ENCODE measurements around the gene MT1M. TPM values are rescaled to one million over a fixed set of nuclear protein-coding genes. Genes with fewer than 3 reads are reported as not detected.

The MT1M gene
- total and polyA plus RNA-seq, 4 donors: 4.0 to 10.5 (median 5.4) TPM

- H3K9me3 ChIP-seq (ENCODE audit: control insufficient read depth, insufficient read depth, low read length): no peaks in the 10 kb centered on the region
- no peak overlapping the region for H3K27ac ChIP-seq (ENCODE audit: low read depth, low read length)
- WGBS (ENCODE audit: insufficient coverage): 100% methylated on average over 2 of the region's 5 CpGs
- peaks cover 25% of the 10 kb centered on the region for H3K4me1 ChIP-seq (ENCODE audit: control insufficient read depth, insufficient read depth, low read length)
- H3K36me3 ChIP-seq (ENCODE audit: control insufficient read depth, insufficient read depth, low read length): no peaks in the 10 kb centered on the region
- no peak for DNase-seq (ENCODE audit: low read depth in 4 of 6, low spot score in 6 of 6)
- H3K4me3 ChIP-seq (ENCODE audit: low read depth, low read length): no peak overlapping the region
- H3K27me3 ChIP-seq (ENCODE audit: control insufficient read depth, insufficient read depth, low read length): no peaks in the 10 kb centered on the region
Observed at GRCh38 chr16:56594292-56594619, 38.2 kb upstream of the MT1M start.

GRCh38 chr16:56600398-56600999 is 32.0 kb upstream of the MT1M start:
- Histone ChIP-seq H3K27ac (ENCODE audit: low read depth, low read length) (no peak overlapping the region), H3K9me3 (ENCODE audit: control insufficient read depth, insufficient read depth, low read length) (no peaks in the 10 kb centered on the region), H3K4me3 (ENCODE audit: low read depth, low read length) (no peak overlapping the region), H3K27me3 (ENCODE audit: control insufficient read depth, insufficient read depth, low read length) (no peaks in the 10 kb centered on the region), H3K36me3 (ENCODE audit: control insufficient read depth, insufficient read depth, low read length) (no peaks in the 10 kb centered on the region), H3K4me1 (ENCODE audit: control insufficient read depth, insufficient read depth, low read length) (peaks cover 11% of the 10 kb centered on the region)
- peak in 2 of 6 donors; percentile 61 to 70 for DNase-seq (ENCODE audit: low read depth in 4 of 6, low spot score in 6 of 6)
- 46% methylated on average over 8 of the region's 8 CpGs for WGBS (ENCODE audit: insufficient coverage)

- H3K27ac ChIP-seq (ENCODE audit: low read depth, low read length): no peak overlapping the region
- peak in 1 of 6 donors; percentile 27 for DNase-seq (ENCODE audit: low read depth in 4 of 6, low spot score in 6 of 6)
- H3K9me3 ChIP-seq (ENCODE audit: control insufficient read depth, insufficient read depth, low read length): no peaks in the 10 kb centered on the region
Observed at GRCh38 chr16:56601325-56601724, 31.1 kb upstream of the MT1M start.

GRCh38 chr16:56603589-56603988 is 28.9 kb upstream of the MT1M start:
- 65% methylated on average over 3 of the region's 4 CpGs for WGBS (ENCODE audit: insufficient coverage)
- Histone ChIP-seq H3K27me3 (ENCODE audit: control insufficient read depth, insufficient read depth, low read length) (no peaks in the 10 kb centered on the region), H3K4me1 (ENCODE audit: control insufficient read depth, insufficient read depth, low read length) (peaks cover 33% of the 10 kb centered on the region), H3K9me3 (ENCODE audit: control insufficient read depth, insufficient read depth, low read length) (no peaks in the 10 kb centered on the region), H3K36me3 (ENCODE audit: control insufficient read depth, insufficient read depth, low read length) (no peaks in the 10 kb centered on the region), H3K4me3 (ENCODE audit: low read depth, low read length) (no peak overlapping the region), H3K27ac (ENCODE audit: low read depth, low read length) (no peak overlapping the region)
- DNase-seq (ENCODE audit: low read depth in 4 of 6, low spot score in 6 of 6): peak in 2 of 6 donors; percentile 61 to 66

More at GRCh38 chr16:56601325-56601724, 31.1 kb upstream of the MT1M start:
- 39% methylated on average over 7 of the region's 9 CpGs for WGBS (ENCODE audit: insufficient coverage)
- Histone ChIP-seq H3K4me1 (ENCODE audit: control insufficient read depth, insufficient read depth, low read length) (peaks cover 15% of the 10 kb centered on the region), H3K36me3 (ENCODE audit: control insufficient read depth, insufficient read depth, low read length) (no peaks in the 10 kb centered on the region), H3K4me3 (ENCODE audit: low read depth, low read length) (no peak overlapping the region), H3K27me3 (ENCODE audit: control insufficient read depth, insufficient read depth, low read length) (no peaks in the 10 kb centered on the region)

GRCh38 chr16:56604966-56605365 is 27.5 kb upstream of the MT1M start:
- no peak overlapping the region for H3K4me3 ChIP-seq (ENCODE audit: low read depth, low read length)
- no peak overlapping the region for H3K27ac ChIP-seq (ENCODE audit: low read depth, low read length)
- 100% methylated on average over 2 of the region's 4 CpGs for WGBS (ENCODE audit: insufficient coverage)
- no peaks in the 10 kb centered on the region for H3K36me3 ChIP-seq (ENCODE audit: control insufficient read depth, insufficient read depth, low read length)
- no peaks in the 10 kb centered on the region for H3K9me3 ChIP-seq (ENCODE audit: control insufficient read depth, insufficient read depth, low read length)
- peaks cover 11% of the 10 kb centered on the region for H3K27me3 ChIP-seq (ENCODE audit: control insufficient read depth, insufficient read depth, low read length)
- peaks cover 43% of the 10 kb centered on the region for H3K4me1 ChIP-seq (ENCODE audit: control insufficient read depth, insufficient read depth, low read length)
- DNase-seq (ENCODE audit: low read depth in 4 of 6, low spot score in 6 of 6): no peak

GRCh38 chr16:56605475-56605874 is 27.0 kb upstream of the MT1M start:
- Histone ChIP-seq H3K36me3 (ENCODE audit: control insufficient read depth, insufficient read depth, low read length) (no peaks in the 10 kb centered on the region), H3K27me3 (ENCODE audit: control insufficient read depth, insufficient read depth, low read length) (peaks cover 15% of the 10 kb centered on the region), H3K4me3 (ENCODE audit: low read depth, low read length) (no peak overlapping the region), H3K4me1 (ENCODE audit: control insufficient read depth, insufficient read depth, low read length) (peaks cover 47% of the 10 kb centered on the region), H3K9me3 (ENCODE audit: control insufficient read depth, insufficient read depth, low read length) (no peaks in the 10 kb centered on the region), H3K27ac (ENCODE audit: low read depth, low read length) (no peak overlapping the region)
- no CpG with 5 or more reads among the region's 1 CpG for WGBS (ENCODE audit: insufficient coverage)
- no peak for DNase-seq (ENCODE audit: low read depth in 4 of 6, low spot score in 6 of 6)

GRCh38 chr16:56606071-56606475 is 26.4 kb upstream of the MT1M start:
- Histone ChIP-seq H3K4me1 (ENCODE audit: control insufficient read depth, insufficient read depth, low read length) (peaks cover 43% of the 10 kb centered on the region), H3K27me3 (ENCODE audit: control insufficient read depth, insufficient read depth, low read length) (peaks cover 21% of the 10 kb centered on the region), H3K27ac (ENCODE audit: low read depth, low read length) (peak overlapping the region; percentile 87), H3K36me3 (ENCODE audit: control insufficient read depth, insufficient read depth, low read length) (no peaks in the 10 kb centered on the region), H3K9me3 (ENCODE audit: control insufficient read depth, insufficient read depth, low read length) (no peaks in the 10 kb centered on the region), H3K4me3 (ENCODE audit: low read depth, low read length) (no peak overlapping the region)
- WGBS (ENCODE audit: insufficient coverage): 82% methylated on average over 2 of the region's 3 CpGs
- no peak for DNase-seq (ENCODE audit: low read depth in 4 of 6, low spot score in 6 of 6)

GRCh38 chr16:56606476-56607108 is 25.9 kb upstream of the MT1M start:
- Histone ChIP-seq H3K27me3 (ENCODE audit: control insufficient read depth, insufficient read depth, low read length) (peaks cover 24% of the 10 kb centered on the region), H3K36me3 (ENCODE audit: control insufficient read depth, insufficient read depth, low read length) (no peaks in the 10 kb centered on the region), H3K4me3 (ENCODE audit: low read depth, low read length) (no peak overlapping the region), H3K9me3 (ENCODE audit: control insufficient read depth, insufficient read depth, low read length) (no peaks in the 10 kb centered on the region), H3K27ac (ENCODE audit: low read depth, low read length) (peak overlapping the region; percentile 87), H3K4me1 (ENCODE audit: control insufficient read depth, insufficient read depth, low read length) (peaks cover 42% of the 10 kb centered on the region)
- peak in 2 of 6 donors; percentile 30 to 77 for DNase-seq (ENCODE audit: low read depth in 4 of 6, low spot score in 6 of 6)
- WGBS (ENCODE audit: insufficient coverage): 65% methylated on average over 2 of the region's 8 CpGs

- H3K27me3 ChIP-seq (ENCODE audit: control insufficient read depth, insufficient read depth, low read length): peaks cover 26% of the 10 kb centered on the region
- peak overlapping the region; percentile 87 for H3K27ac ChIP-seq (ENCODE audit: low read depth, low read length)
- H3K36me3 ChIP-seq (ENCODE audit: control insufficient read depth, insufficient read depth, low read length): no peaks in the 10 kb centered on the region
- WGBS (ENCODE audit: insufficient coverage): 80% methylated on average over 13 of the region's 14 CpGs
- H3K9me3 ChIP-seq (ENCODE audit: control insufficient read depth, insufficient read depth, low read length): no peaks in the 10 kb centered on the region
- H3K4me3 ChIP-seq (ENCODE audit: low read depth, low read length): no peak overlapping the region
- H3K4me1 ChIP-seq (ENCODE audit: control insufficient read depth, insufficient read depth, low read length): peaks cover 42% of the 10 kb centered on the region
- peak in 1 of 6 donors; percentile 48 for DNase-seq (ENCODE audit: low read depth in 4 of 6, low spot score in 6 of 6)
Observed at GRCh38 chr16:56607109-56607618, 25.3 kb upstream of the MT1M start.

- Histone ChIP-seq H3K4me1 (ENCODE audit: control insufficient read depth, insufficient read depth, low read length) (peaks cover 42% of the 10 kb centered on the region), H3K9me3 (ENCODE audit: control insufficient read depth, insufficient read depth, low read length) (no peaks in the 10 kb centered on the region), H3K4me3 (ENCODE audit: low read depth, low read length) (peak overlapping the region; percentile 47), H3K36me3 (ENCODE audit: control insufficient read depth, insufficient read depth, low read length) (no peaks in the 10 kb centered on the region), H3K27ac (ENCODE audit: low read depth, low read length) (peak overlapping the region; percentile 87), H3K27me3 (ENCODE audit: control insufficient read depth, insufficient read depth, low read length) (peaks cover 26% of the 10 kb centered on the region)
- no CpG with 5 or more reads among the region's 2 CpGs for WGBS (ENCODE audit: insufficient coverage)
- no peak for DNase-seq (ENCODE audit: low read depth in 4 of 6, low spot score in 6 of 6)
Observed at GRCh38 chr16:56607675-56608042, 24.8 kb upstream of the MT1M start.
